ENCODE data around the gene CUX1. TPM values are rescaled to one million over a fixed set of nuclear protein-coding genes. Genes with fewer than 3 reads are reported as not detected.

Gene CUX1
- total RNA-seq, 1 experiment from 2014 or later, result 64.3 TPM

- no peak for TF ChIP-seq ZNF532 (CRISPR knock-in tag; IDR thresholded peaks at IDR 0.05; ENCODE audit: borderline replicate concordance)
- no peak for TF ChIP-seq NFATC4 (CRISPR knock-in tag; IDR thresholded peaks at IDR 0.05)
- peak; percentile 51; the same call in 1 of the 2 replicates for TF ChIP-seq USF1 (CRISPR knock-in tag; IDR thresholded peaks at IDR 0.05)
- no peak for TF ChIP-seq ZSCAN18 (CRISPR knock-in tag; IDR thresholded peaks at IDR 0.05)
- TF ChIP-seq PRRX2 (CRISPR knock-in tag; IDR thresholded peaks at IDR 0.05), result no peak
- TF ChIP-seq MXD4 (CRISPR knock-in tag; IDR thresholded peaks at IDR 0.05; ENCODE audit: borderline replicate concordance), result no peak
- no peak for TF ChIP-seq TEAD4 (CRISPR knock-in tag; IDR thresholded peaks at IDR 0.05)
- TF ChIP-seq PRDM15 (CRISPR knock-in tag; IDR thresholded peaks at IDR 0.05), result no peak
Observed at GRCh38 chr7:102273749-102274712, 456.6 kb downstream of the CUX1 start (continued).

GRCh38 chr7:102275123-102275703 lies 457.8 kb downstream of the CUX1 start:
- POLR2A ChIA-PET, result no interaction called here
- H3K4me3 Mint-ChIP-seq, result no peak overlapping the region
- CTCF ChIA-PET, result no interaction called here
- ATAC-seq (no peak), DNase-seq (ENCODE audit: low spot score) (no peak)
- no peaks in the 10 kb centered on the region for H3K9me3 Mint-ChIP-seq
- peaks cover 12% of the 10 kb centered on the region for H3K4me1 Mint-ChIP-seq
- H3K27me3 Mint-ChIP-seq (ENCODE audit: low read depth), result no peaks in the 10 kb centered on the region
- no peaks in the 10 kb centered on the region for H3K36me3 Mint-ChIP-seq
- H3K27ac Mint-ChIP-seq, result no peak overlapping the region
- TF ChIP-seq NR1H2 (CRISPR knock-in tag; IDR thresholded peaks at IDR 0.05) (no peak), ATF2 (CRISPR knock-in tag; IDR thresholded peaks at IDR 0.05; ENCODE audit: borderline replicate concordance, low read depth) (no peak), RELA (CRISPR knock-in tag; IDR thresholded peaks at IDR 0.05; ENCODE audit: borderline replicate concordance) (no peak), ZNF317 (CRISPR knock-in tag; IDR thresholded peaks at IDR 0.05; ENCODE audit: borderline replicate concordance, low read depth) (no peak), ZNF219 (CRISPR knock-in tag; IDR thresholded peaks at IDR 0.05; ENCODE audit: borderline replicate concordance) (no peak), CREB1 (CRISPR knock-in tag; IDR thresholded peaks at IDR 0.05) (no peak), ESRRA (CRISPR knock-in tag; IDR thresholded peaks at IDR 0.05; ENCODE audit: borderline replicate concordance) (no peak), FOXK1 (CRISPR knock-in tag; IDR thresholded peaks at IDR 0.05) (no peak)
- TF ChIP-seq, protein P1, sequence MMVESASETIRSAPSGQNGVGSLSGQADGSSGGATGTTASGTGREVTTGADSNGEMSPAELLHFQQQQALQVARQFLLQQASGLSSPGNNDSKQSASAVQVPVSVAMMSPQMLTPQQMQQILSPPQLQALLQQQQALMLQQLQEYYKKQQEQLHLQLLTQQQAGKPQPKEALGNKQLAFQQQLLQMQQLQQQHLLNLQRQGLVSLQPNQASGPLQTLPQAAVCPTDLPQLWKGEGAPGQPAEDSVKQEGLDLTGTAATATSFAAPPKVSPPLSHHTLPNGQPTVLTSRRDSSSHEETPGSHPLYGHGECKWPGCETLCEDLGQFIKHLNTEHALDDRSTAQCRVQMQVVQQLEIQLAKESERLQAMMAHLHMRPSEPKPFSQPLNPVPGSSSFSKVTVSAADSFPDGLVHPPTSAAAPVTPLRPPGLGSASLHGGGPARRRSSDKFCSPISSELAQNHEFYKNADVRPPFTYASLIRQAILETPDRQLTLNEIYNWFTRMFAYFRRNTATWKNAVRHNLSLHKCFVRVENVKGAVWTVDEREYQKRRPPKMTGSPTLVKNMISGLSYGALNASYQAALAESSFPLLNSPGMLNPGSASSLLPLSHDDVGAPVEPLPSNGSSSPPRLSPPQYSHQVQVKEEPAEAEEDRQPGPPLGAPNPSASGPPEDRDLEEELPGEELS (CRISPR knock-in tag; IDR thresholded peaks at IDR 0.05), result no peak
- TF ChIP-seq, protein P2, sequence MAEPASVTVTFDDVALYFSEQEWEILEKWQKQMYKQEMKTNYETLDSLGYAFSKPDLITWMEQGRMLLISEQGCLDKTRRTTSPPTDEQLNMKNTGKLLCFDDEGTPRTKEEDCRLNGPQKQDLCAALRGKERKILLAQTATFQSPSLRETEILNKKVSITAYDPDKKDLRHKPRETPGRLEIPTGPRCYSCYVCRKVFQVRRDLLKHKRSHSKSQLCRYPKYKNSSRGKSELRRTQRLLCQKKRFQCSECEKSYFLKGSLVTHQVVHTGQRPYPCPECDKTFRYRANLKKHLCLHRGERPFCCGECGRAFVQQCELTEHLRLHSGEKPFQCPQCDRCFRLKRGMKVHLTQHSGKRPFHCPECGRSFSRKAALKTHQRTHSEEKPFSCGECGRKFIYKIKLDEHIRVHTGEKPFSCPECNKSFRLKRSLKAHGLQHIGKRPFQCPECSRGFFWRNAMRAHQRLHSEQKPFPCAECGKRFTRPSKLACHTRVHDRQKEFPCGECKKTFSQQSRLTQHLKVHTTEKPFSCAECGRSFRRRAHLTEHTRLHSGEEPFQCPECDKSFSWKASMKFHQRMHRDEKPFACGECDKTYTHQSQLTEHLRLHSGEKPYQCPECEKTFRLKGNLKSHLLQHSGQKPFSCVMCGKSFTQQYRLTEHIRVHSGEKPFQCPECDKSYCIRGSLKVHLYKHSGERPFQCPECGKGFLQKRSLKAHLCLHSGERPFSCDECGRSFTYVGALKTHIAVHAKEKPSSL (CRISPR knock-in tag; conservative IDR thresholded peaks at IDR 0.05), result no peak
